Common myeloid progenitor, CD34-positive (primary cell): ENCODE results near the gene UBALD2.

Source experiments
- CTCF ChIA-PET: fragments of 350-600 bp; sonication (Branson Sonifier 250); formaldehyde crosslinking; loops from one replicate; lab custom pipeline; 2021; ENCODE audit warnings: antibody characterized with exemption; lab: Charles Lee
- POLR2A ChIA-PET: fragments of 350-600 bp; sonication (Branson Sonifier 250); formaldehyde crosslinking; loops from one replicate; lab custom pipeline; 2021; ENCODE audit warnings: antibody characterized with exemption; lab: Charles Lee
- DNase-seq, 3 donors: peaks; one replicate each; pipeline versions ENCODE4 v3.0.0 to v3.0.0-alpha.2; 2013
- H3K27ac ChIP-seq, 2 experiments: 1 replicate in 1 of 2; 2 replicates in 1 of 2; pipeline ENCODE4 v1.7.0; 2013; ENCODE audit warnings: inconsistent platforms in 2 of 2, low read length in 2 of 2, mild to moderate bottlenecking in 2 of 2, low read depth in 1 of 2, moderate library complexity in 1 of 2; ENCODE audit not compliant: severe bottlenecking in 2 of 2, insufficient read depth in 1 of 2, poor library complexity in 1 of 2
- H3K27me3 ChIP-seq, 5 experiments: replicated peaks in 2 of 5; 1 replicate in 3 of 5; 2 replicates in 2 of 5; pipeline versions ENCODE4 v1.6.1 to v1.7.0; 2013; ENCODE audit warnings: low read length in 4 of 5, mild to moderate bottlenecking in 2 of 5, moderate library complexity in 2 of 5, inconsistent platforms in 1 of 5; ENCODE audit not compliant: insufficient read depth in 5 of 5, control insufficient read depth in 4 of 5
- H3K36me3 ChIP-seq, 4 experiments: 1 replicate in 2 of 4; 2 replicates in 2 of 4; pipeline versions ENCODE4 v1.6.1 to v1.7.0; 2013; ENCODE audit warnings: low read length in 3 of 4, control low read depth in 1 of 4, mild to moderate bottlenecking in 1 of 4; ENCODE audit not compliant: control insufficient read depth in 4 of 4, insufficient read depth in 4 of 4
- H3K4me1 ChIP-seq, 4 experiments: 1 replicate in 3 of 4; 2 replicates in 1 of 4; pipeline versions ENCODE4 v1.6.1 to v1.7.1; 2013; ENCODE audit warnings: low read length in 3 of 4, mild to moderate bottlenecking in 3 of 4, control low read depth in 1 of 4, inconsistent platforms in 1 of 4, moderate library complexity in 1 of 4; ENCODE audit not compliant: control insufficient read depth in 4 of 4, insufficient read depth in 4 of 4; ENCODE audit errors: control extremely low read depth in 1 of 4
- H3K4me3 ChIP-seq, 7 experiments: 1 replicate in 4 of 7; 2 replicates in 3 of 7; pipeline versions ENCODE4 v1.5.1 to v1.7.0; 2013; ENCODE audit warnings: mild to moderate bottlenecking in 7 of 7, low read length in 6 of 7, moderate library complexity in 6 of 7, inconsistent platforms in 2 of 7, low read depth in 2 of 7, control low read depth in 1 of 7; ENCODE audit not compliant: insufficient read depth in 4 of 7, control insufficient read depth in 1 of 7; ENCODE audit errors: extremely low read depth in 1 of 7
- H3K9me3 ChIP-seq, 5 experiments: 1 replicate in 4 of 5; 2 replicates in 1 of 5; pipeline versions ENCODE4 v1.6.1 to v1.7.1; 2013; ENCODE audit warnings: low read length in 4 of 5, mild to moderate bottlenecking in 2 of 5, inconsistent platforms in 1 of 5, low read depth in 1 of 5, moderate library complexity in 1 of 5; ENCODE audit not compliant: control insufficient read depth in 4 of 5, insufficient read depth in 2 of 5; ENCODE audit errors: control extremely low read depth in 1 of 5
- WGBS: methylation state at CpG from one replicate; pipeline ENCODE4 v1.1.5; 2013; ENCODE audit not compliant: insufficient coverage; 5-methylcytosine and 5-hydroxymethylcytosine counted together

UBALD2 gene

DNA sequence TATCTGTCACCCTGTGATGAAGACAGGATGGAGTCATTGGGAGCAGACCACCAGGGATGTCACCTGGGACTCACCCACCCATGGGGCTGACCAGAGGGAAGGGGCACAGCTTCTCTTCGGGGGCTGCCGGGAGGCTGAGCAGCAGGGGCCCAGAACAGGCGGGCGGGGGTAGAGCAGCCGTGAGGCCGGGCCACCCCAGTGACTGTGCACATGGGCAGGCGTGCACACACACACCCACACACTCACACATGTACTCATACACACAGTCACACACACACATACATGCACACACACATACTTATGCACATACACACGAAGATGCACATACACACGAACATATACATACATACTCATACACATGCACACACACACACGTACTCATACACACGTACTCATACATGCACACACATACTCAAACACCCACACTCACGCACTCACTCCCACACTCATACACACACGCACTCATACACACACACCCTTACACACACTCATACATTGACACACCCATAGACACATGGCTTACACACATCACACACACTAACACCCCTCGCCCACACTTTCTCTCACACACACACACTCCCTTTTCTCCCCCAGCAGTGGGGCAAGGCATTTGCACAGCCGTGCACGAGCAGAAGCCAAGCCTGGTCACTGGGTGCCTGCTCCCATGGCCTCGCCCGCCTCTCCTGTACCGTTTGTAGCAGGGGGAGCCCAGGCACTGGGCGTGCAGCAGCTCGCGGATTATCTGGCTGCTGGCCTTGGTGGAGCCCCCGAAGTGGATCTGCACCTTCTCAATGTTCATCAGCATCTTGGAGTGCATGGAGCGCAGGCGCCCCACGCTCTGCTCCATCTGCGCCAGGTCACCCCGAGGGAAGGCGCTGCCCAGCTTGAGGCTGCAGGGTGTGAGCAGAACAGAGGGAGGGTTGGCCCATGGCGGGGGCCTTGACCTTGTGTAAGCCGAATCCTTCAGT is 12.4 kb downstream of the UBALD2 start:
- POLR2A ChIA-PET = interaction anchor here (0.6 kb wide), 1 partner anchor 113 kb away, joined by 3 read pairs; no protein-coding TSS in a partner anchor
- CTCF ChIA-PET = interaction anchor here (0.5 to 6.1 kb wide), 13 partner anchors 9 to 158 kb away, joined by 3 to 110 read pairs (median 4); partner anchors contain the start of gene FOXJ1
- WGBS = 98% methylated on average over 28 of the region's 31 CpGs

DNA sequence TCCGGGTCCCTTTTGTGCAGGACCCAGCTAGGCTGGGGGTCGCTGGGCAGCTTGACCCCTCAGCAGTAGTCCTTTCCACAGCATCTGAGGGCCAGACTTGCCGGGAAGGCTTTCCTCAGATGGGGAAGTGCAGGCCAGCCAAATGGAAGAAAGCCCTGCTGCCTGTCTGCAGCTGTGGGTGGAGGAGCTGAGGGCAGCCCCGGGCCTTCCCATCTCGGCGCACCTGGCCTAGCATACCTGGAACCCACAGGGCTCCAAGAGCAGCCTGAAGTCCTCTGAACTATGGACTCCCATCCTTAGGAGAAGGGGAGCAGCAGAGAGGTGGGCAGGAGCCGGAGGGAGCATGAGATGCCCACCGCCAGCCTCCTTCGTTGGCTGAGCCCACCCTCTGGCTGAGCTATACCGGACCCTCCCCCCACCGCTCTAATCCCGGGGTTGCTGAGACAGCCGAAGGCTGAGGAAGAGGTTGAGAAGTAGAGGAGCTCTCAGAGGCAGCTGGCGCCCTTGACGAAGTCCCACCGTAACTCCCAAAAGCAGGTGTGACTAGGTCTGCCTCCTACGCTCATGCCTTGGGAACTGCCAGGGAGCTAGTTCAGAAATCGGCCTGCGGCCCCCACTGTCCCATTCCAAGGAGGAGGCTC is 13.2 kb downstream of the UBALD2 start:
- no peaks in the 10 kb centered on the region for H3K9me3 ChIP-seq

More for the DNA sequence above, 12.4 kb downstream of the UBALD2 start:
- Histone ChIP-seq H3K4me1 (peaks cover 0 to 39% (median 22%) of the 10 kb centered on the region in 4 experiments), H3K36me3 (peaks cover 0 to 3% (median 0%) of the 10 kb centered on the region in 4 experiments), H3K4me3 (no peak overlapping the region), H3K9me3 (no peaks in the 10 kb centered on the region), H3K27ac (no peak overlapping the region), H3K27me3 (no peaks in the 10 kb centered on the region)
- no peak for DNase-seq

DNA sequence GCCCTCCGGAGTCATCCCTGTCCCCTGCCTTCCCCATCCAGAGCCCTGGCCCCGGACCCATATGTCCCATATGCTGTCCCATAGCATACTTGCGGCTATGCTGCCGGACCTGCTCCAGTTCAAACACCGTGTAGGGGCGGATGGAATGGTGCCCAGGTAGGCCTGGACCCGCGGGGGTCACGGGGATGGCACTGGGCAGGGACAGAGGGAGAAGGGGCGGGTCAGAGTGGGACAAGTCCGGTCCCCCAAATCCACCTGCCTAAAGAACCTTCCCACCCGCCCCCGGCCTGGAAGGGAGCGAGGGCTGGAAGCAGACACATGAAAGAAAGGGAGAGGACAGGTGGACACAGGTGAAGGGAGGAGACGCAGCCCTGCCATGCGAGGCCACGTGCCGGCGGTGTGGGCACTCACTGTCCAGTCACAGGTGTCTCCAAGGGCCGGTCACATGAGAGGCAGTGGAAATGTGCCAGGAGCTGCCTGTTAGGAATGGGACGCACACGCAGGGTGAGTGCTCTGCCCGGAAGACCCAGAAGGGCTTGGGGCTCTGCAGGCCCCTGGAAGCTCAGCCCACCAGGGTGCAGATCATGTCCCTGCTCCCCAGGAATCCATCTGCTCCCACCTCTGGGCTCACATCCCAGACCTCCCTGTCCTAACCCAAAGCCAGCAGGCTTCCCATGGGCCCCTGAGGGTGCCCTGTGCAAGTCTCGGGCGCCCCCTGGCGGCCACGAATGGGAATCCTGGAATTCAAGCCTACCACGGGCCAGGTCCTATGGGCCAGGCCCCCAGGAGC is 14.0 kb downstream of the UBALD2 start:
- POLR2A ChIA-PET = no interaction called here
- WGBS = 74% methylated on average over 25 of the region's 28 CpGs

More for the DNA sequence above, 13.2 kb downstream of the UBALD2 start:
- Histone ChIP-seq H3K27me3 (no peaks in the 10 kb centered on the region), H3K4me1 (peaks cover 0 to 34% (median 14%) of the 10 kb centered on the region in 4 experiments), H3K4me3 (no peak overlapping the region), H3K27ac (no peak overlapping the region), H3K36me3 (peaks cover 0 to 3% (median 0%) of the 10 kb centered on the region in 4 experiments)
- 98% methylated on average over 14 of the region's 19 CpGs for WGBS
- ChIA-PET CTCF (interaction anchor here (0.5 to 6.1 kb wide), 16 partner anchors 10 to 159 kb away, joined by 3 to 110 read pairs (median 7); partner anchors contain the start of gene FOXJ1), POLR2A (no interaction called here)
- DNase-seq = no peak

DNA sequence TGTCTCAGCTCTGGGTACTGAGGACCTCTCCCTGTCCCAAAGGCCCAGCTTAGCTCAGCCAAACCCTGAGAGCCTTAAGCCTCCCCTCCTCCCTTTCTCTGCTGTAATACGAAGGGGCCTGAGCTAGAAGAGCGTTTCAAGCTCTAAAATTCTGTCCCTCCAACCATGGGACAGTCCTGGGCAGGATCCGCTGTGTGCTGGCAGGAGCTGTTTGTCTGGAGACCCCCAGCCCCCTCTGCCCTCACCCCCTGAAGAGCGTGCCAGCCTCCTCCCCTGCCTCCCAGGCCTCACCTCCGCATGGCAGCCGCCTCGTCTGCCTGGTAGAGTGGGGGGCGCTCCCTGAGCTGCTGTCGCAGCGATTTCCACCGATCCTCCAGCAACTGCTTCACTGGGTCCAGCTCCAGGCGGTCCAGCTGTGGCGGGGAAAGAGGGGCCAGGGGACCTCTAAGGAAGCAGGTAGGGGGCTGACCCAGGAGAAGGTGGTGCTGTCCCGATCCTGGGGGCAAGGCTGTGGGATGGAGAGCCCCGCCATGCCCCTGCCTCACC is 14.7 kb downstream of the UBALD2 start:
- Histone ChIP-seq H3K9me3 (no peaks in the 10 kb centered on the region), H3K27ac (no peak overlapping the region), H3K4me1 (peaks cover 0 to 24% (median 3%) of the 10 kb centered on the region in 4 experiments), H3K36me3 (peaks cover 0 to under 1% (median 0%) of the 10 kb centered on the region in 4 experiments), H3K27me3 (no peaks in the 10 kb centered on the region), H3K4me3 (no peak overlapping the region)
- ChIA-PET CTCF (interaction anchor here (0.5 to 6.1 kb wide), 47 partner anchors 9 to 428 kb away, joined by 3 to 110 read pairs (median 4); partner anchors contain the start of gene FOXJ1), POLR2A (no interaction called here)
- no peak for DNase-seq
- 94% methylated on average over 13 of the region's 15 CpGs for WGBS

More for the DNA sequence above, 14.0 kb downstream of the UBALD2 start:
- CTCF ChIA-PET = interaction anchor here (0.5 to 6.1 kb wide), 50 partner anchors 8 to 429 kb away, joined by 3 to 110 read pairs (median 4); partner anchors contain the start of gene FOXJ1
- H3K36me3 ChIP-seq = peaks cover 0 to 3% (median 0%) of the 10 kb centered on the region in 4 experiments
- H3K27ac ChIP-seq = no peak overlapping the region
- DNase-seq = peak; percentile 66 to 76 (median 67)
- peaks cover 0 to 28% (median 6%) of the 10 kb centered on the region in 4 experiments for H3K4me1 ChIP-seq
- no peak overlapping the region for H3K4me3 ChIP-seq
- no peaks in the 10 kb centered on the region for H3K27me3 ChIP-seq
- no peaks in the 10 kb centered on the region for H3K9me3 ChIP-seq

DNA sequence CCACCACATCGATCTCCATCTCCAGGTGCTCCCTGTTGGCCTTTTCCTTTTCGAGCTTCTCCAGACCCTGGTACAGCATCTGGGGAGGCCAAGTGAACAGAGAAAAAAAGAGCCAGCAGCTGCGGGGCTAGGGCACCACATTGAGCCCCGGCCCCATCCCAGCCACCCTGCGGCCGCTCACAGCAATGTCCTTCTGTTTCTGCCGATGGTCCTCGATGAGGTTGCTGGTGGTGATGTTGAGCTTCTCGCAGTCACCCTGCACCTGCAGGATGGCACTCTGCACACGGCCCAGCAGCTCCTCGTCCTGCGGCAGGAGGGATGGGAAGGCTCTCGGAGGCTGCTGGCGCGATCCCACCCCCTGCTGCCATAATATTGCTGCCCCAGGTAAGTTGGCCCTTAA is 15.5 kb downstream of the UBALD2 start:
- POLR2A ChIA-PET = no interaction called here
- 95% methylated on average over 13 of the region's 15 CpGs for WGBS
- CTCF ChIA-PET = interaction anchor here (0.8 to 6.1 kb wide), 25 partner anchors 9 to 428 kb away, joined by 3 to 110 read pairs (median 5); partner anchors contain the start of gene FOXJ1
- Histone ChIP-seq H3K36me3 (no peaks in the 10 kb centered on the region), H3K4me3 (no peak overlapping the region), H3K4me1 (peaks cover 0 to 16% (median 0%) of the 10 kb centered on the region in 4 experiments), H3K27me3 (no peaks in the 10 kb centered on the region), H3K27ac (no peak overlapping the region), H3K9me3 (no peaks in the 10 kb centered on the region)
- no peak for DNase-seq
